HCT116 (cell line): ENCODE measurements around the gene EME1. TPM values are rescaled to one million over a fixed set of nuclear protein-coding genes. Genes with fewer than 3 reads are reported as not detected.

ENCODE experiments used
- ATAC-seq: fragments of 200-7000 bp; cut with Tn5 transposase; 2 replicates; pipeline ENCODE4 v1.9.1; 2020; ENCODE audit warnings: mild to moderate bottlenecking, moderate library complexity
- BruUV-seq: library from RNA; stranded (reverse); fragments of 400-500 nt; replicated peaks from 2 replicates; lab custom pipeline; 2021; lab: Mats Ljungman, UMichigan
- CTCF ChIA-PET: fragments of 300-600 bp; sonication (Branson Sonifier 250); formaldehyde crosslinking; loops from one replicate; lab custom pipeline; 2021; ENCODE audit warnings: antibody characterized with exemption; lab: Charles Lee
- POLR2A ChIA-PET: fragments of 300-600, 350-600 bp; sonication (Branson Sonifier 250); formaldehyde crosslinking; loops from one replicate; lab custom pipeline; 2021; ENCODE audit warnings: antibody characterized with exemption; lab: Charles Lee
- RAD21 ChIA-PET, 2 experiments: fragments of 300-600 bp; sonication (Branson Sonifier 250); formaldehyde crosslinking; loops; one replicate each; lab custom pipeline; 2023; ENCODE audit warnings: low total read pairs in 2 of 2; ENCODE audit not compliant: uncharacterized antibody in 2 of 2, unreplicated experiment in 2 of 2, low non-redundant PET in 1 of 2; lab: Charles Lee
- DNase-seq: peaks from one replicate; pipeline ENCODE4 v3.0.0-alpha.2; 2010; ENCODE audit warnings: low read depth, low spot score
- H2AFZ ChIP-seq: fragments of 200-600 bp; shearing (Covaris generic), sonication (generic); 2 replicates; pipeline ENCODE4 v1.6.1; 2017; ENCODE audit warnings: low read depth, mixed run types, mixed read lengths, antibody characterized with exemption, low read length; ENCODE audit not compliant: poor library complexity, severe bottlenecking
- H3K27ac ChIP-seq: 2 replicates; pipeline ENCODE4 v1.5.1; 2012; ENCODE audit warnings: low read depth, low read length
- H3K27me3 ChIP-seq: fragments of 200-600 bp; sonication (generic); 2 replicates; pipeline ENCODE4 v1.6.1; 2016; ENCODE audit warnings: mixed run types, low read length, mixed read lengths; ENCODE audit not compliant: insufficient read depth
- H3K36me3 ChIP-seq, 2 experiments: fragments of 200-500 bp in 1 of 2; fragments of 200-600 bp in 1 of 2; sonication (Bioruptor generic) in 1 of 2; sonication (generic) in 1 of 2; 2 replicates each; pipeline versions ENCODE4 v1.5.1 to v1.6.1; 2014 to 2016; ENCODE audit warnings: low read length in 2 of 2, inconsistent platforms in 1 of 2, mixed read lengths in 1 of 2, mixed run types in 1 of 2; ENCODE audit not compliant: insufficient read depth in 2 of 2, control insufficient read depth in 1 of 2
- H3K4me1 ChIP-seq, 2 experiments: fragments of 200-600 bp in 1 of 2; sonication (generic) in 1 of 2; 2 replicates each; pipeline versions ENCODE4 v1.5.1 to v1.6.1; 2012 to 2017; ENCODE audit warnings: low read length in 2 of 2, inconsistent platforms in 1 of 2, mild to moderate bottlenecking in 1 of 2, mixed read lengths in 1 of 2, mixed run types in 1 of 2, moderate library complexity in 1 of 2; ENCODE audit not compliant: insufficient read depth in 2 of 2, control insufficient read depth in 1 of 2
- H3K4me2 ChIP-seq: fragments of 200-600 bp; sonication (generic); 2 replicates; pipeline ENCODE4 v1.6.1; 2017; ENCODE audit warnings: mixed run types, low read length, mixed read lengths
- H3K4me3 ChIP-seq, 2 experiments: fragments of 200-600 bp in 1 of 2; sonication (generic) in 1 of 2; replicated peaks in 1 of 2; 2 replicates each; pipeline ENCODE4 v1.5.1; 2011 to 2016; ENCODE audit warnings: low read length in 2 of 2, control low read depth in 1 of 2, low read depth in 1 of 2, mild to moderate bottlenecking in 1 of 2, mixed read lengths in 1 of 2, mixed run types in 1 of 2
- H3K79me2 ChIP-seq: fragments of 200-600 bp; sonication (generic); 2 replicates; pipeline ENCODE4 v1.6.1; 2017; ENCODE audit warnings: mild to moderate bottlenecking, mixed run types, low read length, moderate library complexity, mixed read lengths; ENCODE audit not compliant: insufficient read depth
- H3K9ac ChIP-seq: fragments of 200-600 bp; sonication (generic); 2 replicates; pipeline ENCODE4 v1.6.1; 2016; ENCODE audit warnings: low read length, mixed read lengths
- H3K9me2 ChIP-seq: fragments of 200-600 bp; sonication (generic), shearing (Covaris generic); 2 replicates; pipeline ENCODE4 v1.6.1; 2017; ENCODE audit warnings: mixed run types, mild to moderate bottlenecking, moderate library complexity; ENCODE audit not compliant: insufficient read depth
- H3K9me3 ChIP-seq, 2 experiments: fragments of 200-500 bp in 1 of 2; fragments of 200-600 bp in 1 of 2; sonication (Bioruptor generic) in 1 of 2; sonication (generic) in 1 of 2; 2 replicates each; pipeline ENCODE4 v1.6.1; 2014 to 2017; ENCODE audit warnings: low read length in 2 of 2, mixed read lengths in 2 of 2, inconsistent platforms in 1 of 2, low read depth in 1 of 2, mild to moderate bottlenecking in 1 of 2, mixed run types in 1 of 2, moderate library complexity in 1 of 2; ENCODE audit not compliant: control insufficient read depth in 1 of 2, insufficient read depth in 1 of 2
- H4K20me1 ChIP-seq: fragments of 200-600 bp; sonication (generic), shearing (Covaris generic); 2 replicates; pipeline ENCODE4 v1.6.1; 2017; ENCODE audit warnings: mixed run types, mild to moderate bottlenecking, moderate library complexity; ENCODE audit not compliant: insufficient read depth
- ATF3 ChIP-seq: IDR thresholded peaks from 2 replicates; pipeline ENCODE4 v1.6.1; 2012
- CBX3 ChIP-seq: IDR thresholded peaks from 2 replicates; pipeline ENCODE4 v1.6.1; 2012; ENCODE audit warnings: low read depth
- CEBPB ChIP-seq: IDR thresholded peaks from 2 replicates; pipeline ENCODE4 v1.6.1; 2012; ENCODE audit warnings: low read depth
- EGR1 ChIP-seq: IDR thresholded peaks from 2 replicates; pipeline ENCODE4 v1.6.1; 2012; ENCODE audit warnings: low read depth
- EZH2 ChIP-seq: fragments of 200-600 bp; sonication (generic); IDR thresholded peaks from 2 replicates; pipeline ENCODE4 v1.6.1; 2017; ENCODE audit warnings: antibody characterized with exemption, mixed run types
- EZH2phosphoT487 ChIP-seq: fragments of 200-600 bp; IDR thresholded peaks from 2 replicates; pipeline ENCODE4 v1.6.1; 2018; ENCODE audit warnings: antibody characterized with exemption, borderline replicate concordance
- FOSL1 ChIP-seq: IDR thresholded peaks from 2 replicates; pipeline ENCODE4 v1.6.1; 2012; ENCODE audit warnings: low read depth
- JUND ChIP-seq: IDR thresholded peaks from 2 replicates; pipeline ENCODE4 v1.6.1; 2012
- POLR2A ChIP-seq: IDR thresholded peaks from 2 replicates; pipeline ENCODE4 v1.7.0; 2011; ENCODE audit warnings: borderline replicate concordance; ENCODE audit not compliant: insufficient read depth, insufficient read length; ENCODE audit errors: extremely low read depth
- POLR2AphosphoS5 ChIP-seq: IDR thresholded peaks from 2 replicates; pipeline ENCODE4 v1.6.1; 2011; ENCODE audit warnings: mild to moderate bottlenecking, low read depth, low read length, moderate library complexity
- SIN3A ChIP-seq: IDR thresholded peaks from 2 replicates; pipeline ENCODE4 v1.6.1; 2012; ENCODE audit warnings: low read depth
- SP1 ChIP-seq: IDR thresholded peaks from 2 replicates; pipeline ENCODE4 v1.6.1; 2012; ENCODE audit warnings: low read depth
- SRF ChIP-seq: IDR thresholded peaks from 2 replicates; pipeline ENCODE4 v1.6.1; 2012; ENCODE audit warnings: low read depth
- TCF7L2 ChIP-seq: IDR thresholded peaks from 2 replicates; pipeline ENCODE4 v1.7.0; 2011; ENCODE audit warnings: borderline replicate concordance, inconsistent platforms; ENCODE audit not compliant: insufficient read depth, insufficient read length; ENCODE audit errors: extremely low read depth
- YY1 ChIP-seq: IDR thresholded peaks from 2 replicates; pipeline ENCODE4 v1.6.1; 2011; ENCODE audit warnings: low read length, low read depth, moderate library complexity, mild to moderate bottlenecking; ENCODE audit not compliant: insufficient replicate concordance; ENCODE audit errors: extremely low read depth
- ZNF274 ChIP-seq: fragments of 200-500 bp; sonication (Bioruptor generic); IDR thresholded peaks from 2 replicates; pipeline ENCODE4 v1.6.1; 2014; ENCODE audit warnings: mild to moderate bottlenecking, low read depth, low read length, inconsistent platforms
- intact Hi-C: fragments of 100-400 bp; cut with micrococcal nuclease; formaldehyde crosslinking; loops from 2 replicates; pipeline ENCODE4 v1.10.0; 2022
- total RNA-seq: library from RNA; stranded (reverse); gene quantifications from one replicate; pipeline ENCODE4 v1.2.1, GENCODE V29; 2021; ENCODE audit not compliant: unreplicated experiment
- TF ChIP-seq, protein P1 (sequence below): IDR thresholded peaks from 2 replicates; pipeline ENCODE4 v1.6.1; 2011; ENCODE audit warnings: mild to moderate bottlenecking, low read length, moderate library complexity; ENCODE audit not compliant: insufficient replicate concordance; ENCODE audit errors: extremely low read depth
- TF ChIP-seq, protein P2 (sequence below), 3 experiments: fragments of 200-600 bp in 1 of 3; sonication (generic) in 1 of 3; IDR thresholded peaks in 2 of 3; conservative IDR thresholded peaks in 1 of 3; 2 replicates each; pipeline ENCODE4 v1.5.1; 2012 to 2017; ENCODE audit warnings: low read depth in 2 of 3, low read length in 2 of 3, antibody characterized with exemption in 1 of 3, borderline replicate concordance in 1 of 3, control low read depth in 1 of 3, mild to moderate bottlenecking in 1 of 3, mixed read lengths in 1 of 3, mixed run types in 1 of 3, moderate library complexity in 1 of 3; ENCODE audit not compliant: insufficient read depth in 1 of 3
- TF ChIP-seq, protein P3 (sequence below): IDR thresholded peaks from 2 replicates; pipeline ENCODE4 v1.6.1; 2012
- TF ChIP-seq, protein P4 (sequence below): IDR thresholded peaks from 2 replicates; pipeline ENCODE4 v1.6.1; 2012; ENCODE audit warnings: low read depth

The EME1 gene
- total RNA-seq, 1 experiment from 2014 or later: 31.8 TPM

DNA sequence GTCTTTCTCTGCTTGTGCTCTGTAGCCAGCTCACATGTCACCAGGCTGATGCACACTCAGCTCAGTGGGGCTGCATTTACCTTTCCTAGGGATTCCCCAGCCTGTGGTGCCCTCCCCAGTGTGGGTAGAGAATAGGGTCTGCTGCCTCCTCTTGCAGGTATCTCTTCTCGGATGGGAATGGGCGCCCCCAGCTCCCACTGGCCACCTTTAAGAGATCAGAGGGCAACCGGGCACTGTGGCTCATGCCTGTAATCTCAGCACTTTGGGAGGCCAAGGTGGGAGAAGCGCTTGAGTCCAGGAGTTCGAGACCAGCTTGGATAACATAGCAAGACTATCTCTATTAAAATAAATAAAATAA is 23.8 kb upstream of the EME1 start:
- Histone ChIP-seq H3K9ac (no peak overlapping the region), H3K27me3 (no peaks in the 10 kb centered on the region), H3K4me3 (no peak overlapping the region), H3K4me2 (no peak overlapping the region), H3K9me2 (no peaks in the 10 kb centered on the region), H3K9me3 (no peaks in the 10 kb centered on the region), H3K27ac (no peak overlapping the region), H3K79me2 (peaks cover 51% of the 10 kb centered on the region), H2AFZ (no peak overlapping the region), H3K4me1 (peaks cover 12 to 34% of the 10 kb centered on the region in 2 experiments), H3K36me3 (peaks cover 0 to 6% of the 10 kb centered on the region in 2 experiments; a peak in 1 of 4 replicates), H4K20me1 (no peaks in the 10 kb centered on the region)
- no TSS peak for BruUV-seq
- TF ChIP-seq EZH2 (no peak), EZH2phosphoT487 (no peak), POLR2A (no peak), ATF3 (no peak), SIN3A (no peak), CEBPB (no peak), POLR2AphosphoS5 (no peak), CBX3 (no peak), ZNF274 (no peak), FOSL1 (no peak), SP1 (no peak), SRF (no peak), YY1 (no peak), EGR1 (no peak), TCF7L2 (no peak), JUND (no peak)
- TF ChIP-seq, protein P1, sequence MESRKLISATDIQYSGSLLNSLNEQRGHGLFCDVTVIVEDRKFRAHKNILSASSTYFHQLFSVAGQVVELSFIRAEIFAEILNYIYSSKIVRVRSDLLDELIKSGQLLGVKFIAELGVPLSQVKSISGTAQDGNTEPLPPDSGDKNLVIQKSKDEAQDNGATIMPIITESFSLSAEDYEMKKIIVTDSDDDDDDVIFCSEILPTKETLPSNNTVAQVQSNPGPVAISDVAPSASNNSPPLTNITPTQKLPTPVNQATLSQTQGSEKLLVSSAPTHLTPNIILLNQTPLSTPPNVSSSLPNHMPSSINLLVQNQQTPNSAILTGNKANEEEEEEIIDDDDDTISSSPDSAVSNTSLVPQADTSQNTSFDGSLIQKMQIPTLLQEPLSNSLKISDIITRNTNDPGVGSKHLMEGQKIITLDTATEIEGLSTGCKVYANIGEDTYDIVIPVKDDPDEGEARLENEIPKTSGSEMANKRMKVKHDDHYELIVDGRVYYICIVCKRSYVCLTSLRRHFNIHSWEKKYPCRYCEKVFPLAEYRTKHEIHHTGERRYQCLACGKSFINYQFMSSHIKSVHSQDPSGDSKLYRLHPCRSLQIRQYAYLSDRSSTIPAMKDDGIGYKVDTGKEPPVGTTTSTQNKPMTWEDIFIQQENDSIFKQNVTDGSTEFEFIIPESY: no peak
- TF ChIP-seq, protein P2, sequence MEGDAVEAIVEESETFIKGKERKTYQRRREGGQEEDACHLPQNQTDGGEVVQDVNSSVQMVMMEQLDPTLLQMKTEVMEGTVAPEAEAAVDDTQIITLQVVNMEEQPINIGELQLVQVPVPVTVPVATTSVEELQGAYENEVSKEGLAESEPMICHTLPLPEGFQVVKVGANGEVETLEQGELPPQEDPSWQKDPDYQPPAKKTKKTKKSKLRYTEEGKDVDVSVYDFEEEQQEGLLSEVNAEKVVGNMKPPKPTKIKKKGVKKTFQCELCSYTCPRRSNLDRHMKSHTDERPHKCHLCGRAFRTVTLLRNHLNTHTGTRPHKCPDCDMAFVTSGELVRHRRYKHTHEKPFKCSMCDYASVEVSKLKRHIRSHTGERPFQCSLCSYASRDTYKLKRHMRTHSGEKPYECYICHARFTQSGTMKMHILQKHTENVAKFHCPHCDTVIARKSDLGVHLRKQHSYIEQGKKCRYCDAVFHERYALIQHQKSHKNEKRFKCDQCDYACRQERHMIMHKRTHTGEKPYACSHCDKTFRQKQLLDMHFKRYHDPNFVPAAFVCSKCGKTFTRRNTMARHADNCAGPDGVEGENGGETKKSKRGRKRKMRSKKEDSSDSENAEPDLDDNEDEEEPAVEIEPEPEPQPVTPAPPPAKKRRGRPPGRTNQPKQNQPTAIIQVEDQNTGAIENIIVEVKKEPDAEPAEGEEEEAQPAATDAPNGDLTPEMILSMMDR (IDR thresholded peaks at IDR 0.05 in 2 of 3, conservative IDR thresholded peaks at IDR 0.05 in 1 of 3; ENCODE audit: borderline replicate concordance in 1 of 3, insufficient read depth in 1 of 3, low read depth in 2 of 3, low read length in 2 of 3): no peak
- TF ChIP-seq, protein P3, sequence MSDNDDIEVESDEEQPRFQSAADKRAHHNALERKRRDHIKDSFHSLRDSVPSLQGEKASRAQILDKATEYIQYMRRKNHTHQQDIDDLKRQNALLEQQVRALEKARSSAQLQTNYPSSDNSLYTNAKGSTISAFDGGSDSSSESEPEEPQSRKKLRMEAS: no peak
- TF ChIP-seq, protein P4, sequence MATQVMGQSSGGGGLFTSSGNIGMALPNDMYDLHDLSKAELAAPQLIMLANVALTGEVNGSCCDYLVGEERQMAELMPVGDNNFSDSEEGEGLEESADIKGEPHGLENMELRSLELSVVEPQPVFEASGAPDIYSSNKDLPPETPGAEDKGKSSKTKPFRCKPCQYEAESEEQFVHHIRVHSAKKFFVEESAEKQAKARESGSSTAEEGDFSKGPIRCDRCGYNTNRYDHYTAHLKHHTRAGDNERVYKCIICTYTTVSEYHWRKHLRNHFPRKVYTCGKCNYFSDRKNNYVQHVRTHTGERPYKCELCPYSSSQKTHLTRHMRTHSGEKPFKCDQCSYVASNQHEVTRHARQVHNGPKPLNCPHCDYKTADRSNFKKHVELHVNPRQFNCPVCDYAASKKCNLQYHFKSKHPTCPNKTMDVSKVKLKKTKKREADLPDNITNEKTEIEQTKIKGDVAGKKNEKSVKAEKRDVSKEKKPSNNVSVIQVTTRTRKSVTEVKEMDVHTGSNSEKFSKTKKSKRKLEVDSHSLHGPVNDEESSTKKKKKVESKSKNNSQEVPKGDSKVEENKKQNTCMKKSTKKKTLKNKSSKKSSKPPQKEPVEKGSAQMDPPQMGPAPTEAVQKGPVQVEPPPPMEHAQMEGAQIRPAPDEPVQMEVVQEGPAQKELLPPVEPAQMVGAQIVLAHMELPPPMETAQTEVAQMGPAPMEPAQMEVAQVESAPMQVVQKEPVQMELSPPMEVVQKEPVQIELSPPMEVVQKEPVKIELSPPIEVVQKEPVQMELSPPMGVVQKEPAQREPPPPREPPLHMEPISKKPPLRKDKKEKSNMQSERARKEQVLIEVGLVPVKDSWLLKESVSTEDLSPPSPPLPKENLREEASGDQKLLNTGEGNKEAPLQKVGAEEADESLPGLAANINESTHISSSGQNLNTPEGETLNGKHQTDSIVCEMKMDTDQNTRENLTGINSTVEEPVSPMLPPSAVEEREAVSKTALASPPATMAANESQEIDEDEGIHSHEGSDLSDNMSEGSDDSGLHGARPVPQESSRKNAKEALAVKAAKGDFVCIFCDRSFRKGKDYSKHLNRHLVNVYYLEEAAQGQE: no peak
- ChIA-PET RAD21 (no interaction called here), CTCF (interaction anchor here (1.0 to 1.1 kb wide), 2 partner anchors 53 to 180 kb away, joined by 3 read pairs; no protein-coding TSS in a partner anchor), POLR2A (interaction anchor here (0.9 kb wide), 1 partner anchor 12 kb away, joined by 4 read pairs; no protein-coding TSS in a partner anchor)
- DNase-seq (no peak), ATAC-seq (no peak)
- intact Hi-C loops: no loop called here
